Stomach (tissue), 4 donors: ENCODE measurements around the gene GRIP1.

ENCODE experiments used
- EP300 ChIP-seq: sonication (generic); formaldehyde crosslinking; IDR thresholded peaks from one replicate; pipeline ENCODE4 v1.6.1; 2017; ENCODE audit warnings: antibody characterized with exemption
- POLR2AphosphoS5 ChIP-seq, 3 donors: sonication (generic); formaldehyde crosslinking; IDR thresholded peaks; one replicate each; pipeline ENCODE4 v1.6.1; 2016; ENCODE audit warnings: antibody characterized with exemption in 3 of 3
- TF ChIP-seq, protein P1 (sequence below), 7 experiments: fragments of 450-650 bp in 4 of 7; fragments of 200-600 bp in 3 of 7; sonication (generic) in 3 of 7; IDR thresholded peaks; one replicate each; pipeline ENCODE4 v1.5.1; 2016 to 2019; ENCODE audit warnings: antibody characterized with exemption in 7 of 7, control low read depth in 2 of 7, mild to moderate bottlenecking in 1 of 7

DNA sequence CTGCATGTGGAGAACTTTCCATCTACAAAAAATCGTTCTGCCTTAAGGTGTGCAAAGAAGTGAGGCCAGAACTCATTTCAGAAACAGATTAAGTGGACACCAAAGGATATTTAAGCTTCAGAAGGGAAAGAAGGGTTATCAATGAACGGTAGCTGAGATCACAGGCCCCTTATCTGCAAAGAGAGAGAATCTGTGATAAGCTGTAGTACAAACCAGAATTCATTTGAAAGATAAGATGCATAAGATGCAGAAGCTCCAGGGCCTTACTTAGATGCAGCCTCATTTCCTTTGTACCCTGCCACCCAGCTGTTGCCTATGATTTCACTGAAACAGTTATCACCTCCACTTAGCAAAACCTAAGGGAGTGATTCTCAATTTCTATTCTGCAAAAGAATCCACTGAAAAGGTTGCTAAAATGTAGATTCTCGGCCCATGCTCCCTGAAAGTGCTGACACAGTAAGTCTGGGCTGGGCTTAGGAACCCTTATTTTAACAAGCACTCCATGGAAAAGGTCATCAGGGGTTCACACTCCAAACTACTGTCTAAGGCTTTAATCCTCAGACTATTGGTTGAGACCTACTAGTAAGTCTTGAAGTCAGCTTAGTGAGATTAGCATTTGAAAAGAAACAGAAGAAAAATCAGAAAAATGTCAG is 311.7 kb downstream of the GRIP1 start:
- TF ChIP-seq, protein P1, sequence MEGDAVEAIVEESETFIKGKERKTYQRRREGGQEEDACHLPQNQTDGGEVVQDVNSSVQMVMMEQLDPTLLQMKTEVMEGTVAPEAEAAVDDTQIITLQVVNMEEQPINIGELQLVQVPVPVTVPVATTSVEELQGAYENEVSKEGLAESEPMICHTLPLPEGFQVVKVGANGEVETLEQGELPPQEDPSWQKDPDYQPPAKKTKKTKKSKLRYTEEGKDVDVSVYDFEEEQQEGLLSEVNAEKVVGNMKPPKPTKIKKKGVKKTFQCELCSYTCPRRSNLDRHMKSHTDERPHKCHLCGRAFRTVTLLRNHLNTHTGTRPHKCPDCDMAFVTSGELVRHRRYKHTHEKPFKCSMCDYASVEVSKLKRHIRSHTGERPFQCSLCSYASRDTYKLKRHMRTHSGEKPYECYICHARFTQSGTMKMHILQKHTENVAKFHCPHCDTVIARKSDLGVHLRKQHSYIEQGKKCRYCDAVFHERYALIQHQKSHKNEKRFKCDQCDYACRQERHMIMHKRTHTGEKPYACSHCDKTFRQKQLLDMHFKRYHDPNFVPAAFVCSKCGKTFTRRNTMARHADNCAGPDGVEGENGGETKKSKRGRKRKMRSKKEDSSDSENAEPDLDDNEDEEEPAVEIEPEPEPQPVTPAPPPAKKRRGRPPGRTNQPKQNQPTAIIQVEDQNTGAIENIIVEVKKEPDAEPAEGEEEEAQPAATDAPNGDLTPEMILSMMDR (IDR thresholded peaks at IDR 0.05): no peak
- TF ChIP-seq POLR2AphosphoS5 (IDR thresholded peaks at IDR 0.05) (no peak), EP300 (no peak)
